Transverse colon (tissue), 4 donors: ENCODE measurements around the gene UGT1A10.

Source experiments
- CTCF ChIP-seq, 5 experiments: fragments of 200-600 bp in 3 of 5; fragments of 450-650 bp in 2 of 5; sonication (generic) in 3 of 5; IDR thresholded peaks; 1 replicate in 2 of 5; 2 replicates in 3 of 5; pipeline ENCODE4 v1.5.1; 2016 to 2017; ENCODE audit warnings: antibody characterized with exemption in 5 of 5, inconsistent platforms in 3 of 5, mild to moderate bottlenecking in 2 of 5, moderate library complexity in 1 of 5
- POLR2AphosphoS5 ChIP-seq, 3 donors: sonication (generic); formaldehyde crosslinking; IDR thresholded peaks; one replicate each; pipeline ENCODE4 v1.6.1; 2016; ENCODE audit warnings: antibody characterized with exemption in 3 of 3

GRCh38 chr2:233611284-233611683, 25.0 kb upstream of the UGT1A10 start:
- TF ChIP-seq CTCF (IDR thresholded peaks at IDR 0.05) (no peak), POLR2AphosphoS5 (IDR thresholded peaks at IDR 0.05) (no peak)
